CD4-positive, alpha-beta memory T cell (primary cell): ENCODE measurements around the gene PDIA5. TPM values are rescaled to one million over a fixed set of nuclear protein-coding genes. Genes with fewer than 3 reads are reported as not detected.

ENCODE experiments used
- CTCF ChIA-PET: fragments of 350-600 bp; sonication (Branson Sonifier 250); formaldehyde crosslinking; loops from one replicate; lab custom pipeline; 2021; ENCODE audit warnings: inconsistent platforms; ENCODE audit not compliant: partially characterized antibody; lab: Charles Lee
- POLR2A ChIA-PET: fragments of 350-600 bp; sonication (Branson Sonifier 250); formaldehyde crosslinking; loops from one replicate; lab custom pipeline; 2021; ENCODE audit not compliant: partially characterized antibody; lab: Charles Lee
- DNase-seq, 5 donors: peaks; one replicate each; pipeline versions ENCODE4 v3.0.0 to v3.0.0-alpha.2; 2020 to 2022; ENCODE audit warnings: mixed read lengths in 1 of 5
- H3K27ac ChIP-seq: one replicate; pipeline ENCODE4 v1.7.0; 2013; ENCODE audit warnings: low read depth, low read length
- H3K27me3 ChIP-seq: 2 replicates; pipeline ENCODE4 v1.7.0; 2013; ENCODE audit warnings: mild to moderate bottlenecking, low read length, moderate library complexity; ENCODE audit not compliant: insufficient read depth
- H3K36me3 ChIP-seq: 2 replicates; pipeline ENCODE4 v1.7.0; 2013; ENCODE audit warnings: mild to moderate bottlenecking, low read length, moderate library complexity; ENCODE audit not compliant: insufficient read depth
- H3K4me1 ChIP-seq: 2 replicates; pipeline ENCODE4 v1.7.0; 2013; ENCODE audit warnings: mild to moderate bottlenecking, low read length, moderate library complexity; ENCODE audit not compliant: insufficient read depth
- H3K4me3 ChIP-seq, 2 donors: one replicate each; pipeline ENCODE4 v1.7.0; 2013; ENCODE audit warnings: low read length in 2 of 2, mild to moderate bottlenecking in 1 of 2
- H3K9me3 ChIP-seq, 2 donors: one replicate each; pipeline ENCODE4 v1.7.0; 2013; ENCODE audit warnings: low read length in 2 of 2, control low read depth in 1 of 2; ENCODE audit not compliant: control insufficient read depth in 1 of 2
- H3K27ac Mint-ChIP-seq, 7 donors: one replicate each; pipeline ENCODE4 v1.8.0; 2020 to 2021; ENCODE audit warnings: mixed read lengths in 7 of 7, mild to moderate bottlenecking in 6 of 7, inconsistent platforms in 3 of 7, moderate library complexity in 3 of 7
- H3K27me3 Mint-ChIP-seq, 2 donors: one replicate each; pipeline ENCODE4 v1.8.0; 2020 to 2021; ENCODE audit warnings: mixed read lengths in 2 of 2
- H3K36me3 Mint-ChIP-seq, 2 donors: one replicate each; pipeline ENCODE4 v1.8.0; 2020 to 2021; ENCODE audit warnings: mixed read lengths in 2 of 2, inconsistent platforms in 1 of 2, mild to moderate bottlenecking in 1 of 2
- H3K4me1 Mint-ChIP-seq, 4 donors: one replicate each; pipeline ENCODE4 v1.8.0; 2020 to 2021; ENCODE audit warnings: mixed read lengths in 4 of 4, mild to moderate bottlenecking in 1 of 4
- H3K4me3 Mint-ChIP-seq, 8 donors: one replicate each; pipeline ENCODE4 v1.8.0; 2020 to 2021; ENCODE audit warnings: mixed read lengths in 8 of 8, mild to moderate bottlenecking in 7 of 8, moderate library complexity in 6 of 8, inconsistent platforms in 3 of 8
- H3K9me3 Mint-ChIP-seq, 8 donors: one replicate each; pipeline ENCODE4 v1.8.0; 2020 to 2021; ENCODE audit warnings: mixed read lengths in 8 of 8, mild to moderate bottlenecking in 5 of 8, inconsistent platforms in 3 of 8, moderate library complexity in 1 of 8
- intact Hi-C: fragments of 100-400 bp; cut with micrococcal nuclease; formaldehyde crosslinking; loops from one replicate; pipeline ENCODE4 v1.15.1; 2023
- polyA plus RNA-seq, 2 donors: library from polyadenylated mRNA; unstranded; fragments of 300-500 nt; fragmentation: Illumina TruSeq; gene quantifications; one replicate each; pipeline ENCODE4 v1.2.3, GENCODE V29; 2021
- total RNA-seq, 2 experiments: library from RNA; stranded (reverse); gene quantifications; one replicate each; pipeline ENCODE4 v1.2.3, GENCODE V29; 2021

The PDIA5 gene
- total and polyA plus RNA-seq, 4 experiments from 2014 or later = 3.0 to 7.0 (median 5.6) TPM

DNA sequence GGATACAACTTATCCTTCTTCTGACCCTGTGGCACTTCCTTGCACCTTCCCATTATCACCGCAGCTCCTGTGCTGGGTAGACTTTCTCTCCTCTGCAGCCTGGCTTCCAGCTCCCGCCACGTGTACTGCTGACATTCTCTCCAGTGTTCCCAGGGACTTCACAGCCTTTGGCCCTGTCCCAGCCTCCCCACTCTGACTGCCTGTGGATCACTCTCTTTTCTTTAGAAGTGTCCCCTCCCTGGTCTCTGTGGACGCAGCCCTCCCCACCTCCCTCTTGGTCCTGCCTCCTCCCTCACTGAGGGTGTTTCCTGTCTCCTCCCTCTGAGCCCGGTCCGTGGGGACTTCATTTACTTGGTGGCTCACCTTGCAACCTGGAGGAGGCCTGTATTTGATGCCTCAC, 17.4 kb downstream of the PDIA5 start:
- H3K36me3 ChIP-seq = no peaks in the 10 kb centered on the region
- ChIA-PET CTCF (no interaction called here), POLR2A (no interaction called here)
- intact Hi-C loops = no loop called here
- H3K4me1 ChIP-seq = no peaks in the 10 kb centered on the region
- H3K9me3 Mint-ChIP-seq = no peaks in the 10 kb centered on the region
- peaks cover 0 to under 1% of the 10 kb centered on the region in 2 donors for H3K36me3 Mint-ChIP-seq
- H3K27ac ChIP-seq = no peak overlapping the region
- H3K9me3 ChIP-seq = no peaks in the 10 kb centered on the region
- no peak overlapping the region for H3K4me3 ChIP-seq
- H3K27me3 ChIP-seq = no peaks in the 10 kb centered on the region
- H3K27me3 Mint-ChIP-seq = no peaks in the 10 kb centered on the region
- H3K4me3 Mint-ChIP-seq = no peak overlapping the region
- no peak overlapping the region for H3K27ac Mint-ChIP-seq
- H3K4me1 Mint-ChIP-seq = peaks cover 2 to 16% (median 13%) of the 10 kb centered on the region in 4 donors
- DNase-seq = no peak

DNA sequence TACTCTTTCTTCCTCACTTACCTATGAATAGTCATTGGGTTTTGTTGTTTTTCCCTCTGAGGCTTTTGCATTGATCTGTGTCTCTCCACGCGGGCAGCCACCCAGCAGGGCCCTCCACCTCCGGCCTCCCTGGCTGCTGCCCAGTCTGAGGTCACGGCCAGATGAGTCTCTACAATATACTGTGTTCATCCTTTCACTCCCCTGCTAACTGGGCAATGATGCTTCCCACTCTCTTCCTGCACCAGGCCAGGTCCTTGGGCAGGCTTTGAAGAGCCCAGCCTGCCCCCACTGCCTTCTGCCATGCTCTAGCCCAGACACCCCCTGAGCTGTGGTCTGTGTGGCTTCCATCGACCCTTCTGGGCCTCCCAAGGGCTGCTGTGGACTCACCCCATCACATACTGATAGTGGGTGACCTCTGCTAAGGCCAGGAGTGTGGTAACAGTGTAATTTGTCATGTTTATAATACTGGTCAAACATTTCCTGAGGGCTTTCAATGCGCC, 18.0 kb downstream of the PDIA5 start:
- Mint-ChIP-seq H3K27ac (no peak overlapping the region), H3K9me3 (no peaks in the 10 kb centered on the region), H3K36me3 (peaks cover 0 to 3% of the 10 kb centered on the region in 2 donors), H3K27me3 (no peaks in the 10 kb centered on the region), H3K4me3 (no peak overlapping the region), H3K4me1 (peaks cover 2 to 16% (median 13%) of the 10 kb centered on the region in 4 donors)
- Histone ChIP-seq H3K4me1 (no peaks in the 10 kb centered on the region), H3K9me3 (no peaks in the 10 kb centered on the region), H3K27ac (no peak overlapping the region), H3K4me3 (no peak overlapping the region), H3K27me3 (no peaks in the 10 kb centered on the region), H3K36me3 (no peaks in the 10 kb centered on the region)
- DNase-seq = no peak
- intact Hi-C loops = no loop called here
- ChIA-PET POLR2A (no interaction called here), CTCF (no interaction called here)

DNA sequence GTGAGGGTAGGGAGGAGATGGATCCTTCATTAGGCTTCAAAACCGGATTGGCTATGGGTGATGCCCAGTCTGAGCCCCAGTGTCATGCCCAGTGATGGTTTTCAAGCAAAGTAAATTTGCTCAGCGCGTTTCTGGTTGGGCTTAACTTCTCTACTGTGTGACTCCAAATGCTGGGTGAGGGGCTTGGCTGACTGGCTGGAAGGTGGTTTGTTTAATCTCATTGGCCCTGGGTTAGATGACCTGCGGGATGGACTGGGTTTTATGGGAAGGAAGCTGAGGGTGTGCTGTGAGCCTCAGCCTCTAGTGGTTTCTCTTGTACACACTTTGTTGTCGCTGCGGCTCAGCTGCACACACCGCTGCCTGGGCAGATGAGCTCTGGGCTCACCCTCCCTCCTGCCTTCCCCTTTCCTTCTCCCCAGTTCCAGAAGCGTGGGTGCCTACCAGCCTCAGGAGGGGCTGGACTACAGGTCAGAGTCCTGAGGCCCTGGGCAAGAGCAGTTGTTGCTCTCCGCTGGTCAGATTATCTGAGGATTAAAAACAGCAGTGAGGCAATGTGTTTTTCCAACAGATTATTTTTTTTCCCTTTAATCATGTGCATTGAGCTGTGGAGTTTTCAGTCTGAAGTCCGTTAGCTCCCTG, 18.6 kb downstream of the PDIA5 start:
- no peak overlapping the region for H3K4me3 Mint-ChIP-seq
- no peaks in the 10 kb centered on the region for H3K27me3 ChIP-seq
- intact Hi-C loops = no loop called here
- peaks cover 3% of the 10 kb centered on the region for H3K4me1 ChIP-seq
- no peaks in the 10 kb centered on the region for H3K27me3 Mint-ChIP-seq
- CTCF ChIA-PET = interaction anchor here (1.3 kb wide), 1 partner anchor 19 kb away, joined by 3 read pairs; the partner anchor contains the start of gene PDIA5
- peak overlapping the region in 2 of 7 donors; percentile 16 to 83 for H3K27ac Mint-ChIP-seq
- H3K9me3 Mint-ChIP-seq = no peaks in the 10 kb centered on the region
- H3K9me3 ChIP-seq = no peaks in the 10 kb centered on the region
- H3K36me3 Mint-ChIP-seq = peaks cover 0 to 5% of the 10 kb centered on the region in 2 donors
- H3K4me1 Mint-ChIP-seq = peaks cover 3 to 19% (median 15%) of the 10 kb centered on the region in 4 donors
- no peak overlapping the region for H3K27ac ChIP-seq
- no peaks in the 10 kb centered on the region for H3K36me3 ChIP-seq
- no peak for DNase-seq
- POLR2A ChIA-PET = no interaction called here
- no peak overlapping the region for H3K4me3 ChIP-seq

DNA sequence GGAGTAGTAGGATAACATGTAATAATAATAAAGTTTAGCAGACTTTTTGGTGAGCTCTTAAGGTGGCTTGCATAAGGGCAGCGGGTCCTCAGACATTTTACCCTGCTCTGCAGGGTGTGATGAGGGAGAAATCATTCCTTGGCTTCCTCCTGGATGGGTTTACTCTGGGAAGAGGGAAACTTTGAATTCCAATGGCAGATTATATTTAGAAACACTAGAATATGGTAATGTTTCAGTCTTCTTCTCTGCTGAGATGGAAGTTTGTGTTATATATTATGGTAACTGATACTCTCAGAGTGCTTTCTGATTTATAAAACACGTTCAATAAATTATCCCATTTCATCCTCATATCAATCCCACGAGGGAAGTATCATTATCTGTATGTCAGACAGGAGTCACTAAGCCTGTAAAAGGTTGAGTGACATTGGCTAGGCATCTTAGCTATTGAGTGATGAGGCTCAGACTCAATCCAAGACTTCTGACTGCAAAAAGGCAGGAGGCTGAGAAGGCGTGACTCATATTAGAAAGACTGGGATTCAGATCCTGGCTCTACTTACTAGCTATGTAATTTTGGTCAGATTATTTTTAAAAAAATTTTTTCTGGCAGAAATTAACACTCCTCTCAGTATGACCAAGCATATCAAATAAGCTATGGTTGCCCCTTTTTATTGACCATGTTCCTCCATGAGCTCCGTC, 19.3 kb downstream of the PDIA5 start:
- Histone ChIP-seq H3K4me3 (no peak overlapping the region), H3K27ac (no peak overlapping the region), H3K27me3 (no peaks in the 10 kb centered on the region), H3K36me3 (no peaks in the 10 kb centered on the region), H3K4me1 (peaks cover 9% of the 10 kb centered on the region), H3K9me3 (no peaks in the 10 kb centered on the region)
- POLR2A ChIA-PET = no interaction called here
- Mint-ChIP-seq H3K4me3 (no peak overlapping the region), H3K27ac (no peak overlapping the region), H3K36me3 (peaks cover 2 to 6% of the 10 kb centered on the region in 2 donors), H3K4me1 (peaks cover 7 to 25% (median 21%) of the 10 kb centered on the region in 4 donors), H3K9me3 (no peaks in the 10 kb centered on the region), H3K27me3 (no peaks in the 10 kb centered on the region)
- intact Hi-C loops = no loop called here
- DNase-seq = no peak
- CTCF ChIA-PET = interaction anchor here (1.3 kb wide), 1 partner anchor 20 kb away, joined by 3 read pairs; the partner anchor contains the start of gene PDIA5

DNA sequence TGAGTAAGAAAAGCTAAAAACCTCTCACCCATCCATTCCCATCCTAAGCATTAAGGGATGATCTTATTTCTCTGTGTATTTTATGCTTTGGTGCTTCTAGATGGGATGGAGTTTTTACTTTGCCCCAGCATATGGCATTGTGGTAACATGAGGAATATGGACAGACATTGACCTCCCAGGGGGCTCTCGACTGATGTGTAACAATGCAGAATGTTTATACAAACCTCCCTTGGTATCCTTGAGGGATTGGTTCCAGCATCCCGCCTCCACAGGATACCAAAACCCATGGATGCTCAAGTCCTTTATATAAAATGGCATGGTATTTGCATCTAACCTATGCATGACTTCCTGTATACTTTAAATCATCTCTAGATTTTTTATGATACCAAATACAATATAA, 21.6 kb downstream of the PDIA5 start:
- H3K27ac Mint-ChIP-seq = no peak overlapping the region
- no peak overlapping the region for H3K4me3 Mint-ChIP-seq
- ChIA-PET CTCF (no interaction called here), POLR2A (no interaction called here)
- Histone ChIP-seq H3K4me3 (no peak overlapping the region), H3K27me3 (no peaks in the 10 kb centered on the region), H3K4me1 (peaks cover 15% of the 10 kb centered on the region), H3K9me3 (no peaks in the 10 kb centered on the region), H3K27ac (no peak overlapping the region), H3K36me3 (no peaks in the 10 kb centered on the region)
- no peaks in the 10 kb centered on the region for H3K27me3 Mint-ChIP-seq
- peaks cover 0 to 2% (median 0%) of the 10 kb centered on the region in 8 donors for H3K9me3 Mint-ChIP-seq
- peaks cover 14 to 27% (median 20%) of the 10 kb centered on the region in 4 donors for H3K4me1 Mint-ChIP-seq
- DNase-seq = no peak
- peaks cover 18 to 22% of the 10 kb centered on the region in 2 donors for H3K36me3 Mint-ChIP-seq
- intact Hi-C loops = no loop called here

DNA sequence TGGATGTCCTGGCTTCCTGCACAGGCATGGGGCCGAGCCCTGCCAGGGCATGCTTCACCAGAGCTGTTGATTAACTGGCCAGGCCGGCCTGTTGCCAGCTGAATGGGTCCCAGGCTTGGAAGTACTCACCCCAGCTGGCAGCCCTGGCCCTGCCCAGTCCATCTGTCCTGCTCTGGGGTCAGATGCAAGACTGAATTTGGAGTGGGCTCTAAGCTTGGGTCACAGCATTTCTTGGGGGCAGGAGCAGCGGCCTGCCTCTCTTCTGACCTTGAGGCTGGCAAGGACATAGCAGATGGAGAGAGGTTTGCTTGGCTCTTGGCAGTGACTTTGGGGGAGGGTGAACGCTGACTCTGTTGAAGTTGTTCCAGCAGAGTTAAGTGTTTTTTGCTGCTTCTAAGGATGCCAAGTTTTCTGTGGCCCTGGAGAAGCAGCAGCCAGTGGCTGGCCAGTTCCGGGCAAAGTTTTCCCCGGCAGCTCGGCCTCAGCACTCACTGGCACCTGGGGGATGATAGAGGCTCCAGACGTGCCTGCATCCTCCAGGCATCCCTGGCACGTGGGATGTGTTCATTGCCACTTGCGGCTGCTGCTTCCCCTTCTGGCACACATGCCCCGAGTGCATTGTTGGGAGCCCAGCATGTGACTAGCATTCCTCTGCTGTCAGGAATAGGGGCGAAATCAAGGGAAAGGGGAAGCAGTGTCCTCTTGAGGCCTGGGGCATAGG, 22.9 kb downstream of the PDIA5 start:
- intact Hi-C loops = no loop called here
- Mint-ChIP-seq H3K27ac (no peak overlapping the region), H3K4me3 (no peak overlapping the region), H3K36me3 (peaks cover 24 to 28% of the 10 kb centered on the region in 2 donors), H3K27me3 (no peaks in the 10 kb centered on the region), H3K4me1 (peaks cover 12 to 14% (median 13%) of the 10 kb centered on the region in 4 donors), H3K9me3 (peaks cover 0 to 2% (median 0%) of the 10 kb centered on the region in 8 donors)
- Histone ChIP-seq H3K4me3 (no peak overlapping the region), H3K27ac (no peak overlapping the region), H3K4me1 (peaks cover 15% of the 10 kb centered on the region), H3K36me3 (no peaks in the 10 kb centered on the region), H3K27me3 (no peaks in the 10 kb centered on the region), H3K9me3 (no peaks in the 10 kb centered on the region)
- no peak for DNase-seq
- CTCF ChIA-PET = no interaction called here
- POLR2A ChIA-PET = no interaction called here
